Endothelial cell of umbilical vein (primary cell): ENCODE data around the gene CA11. TPM values are rescaled to one million over a fixed set of nuclear protein-coding genes. Genes with fewer than 3 reads are reported as not detected.

ENCODE experiments used
- BruUV-seq: library from RNA; stranded (reverse); fragments of 400-500 nt; replicated peaks from 2 replicates; lab custom pipeline; 2021; lab: Mats Ljungman, UMichigan
- CTCF ChIA-PET: fragments of 300-600, 350-600 bp; sonication (Branson Sonifier 250); formaldehyde crosslinking; loops from one replicate; lab custom pipeline; 2021; ENCODE audit warnings: antibody characterized with exemption, inconsistent platforms; lab: Charles Lee
- POLR2A ChIA-PET: fragments of 300-600, 350-600 bp; sonication (Branson Sonifier 250); formaldehyde crosslinking; loops from one replicate; lab custom pipeline; 2021; ENCODE audit warnings: antibody characterized with exemption, inconsistent platforms; lab: Charles Lee
- DNase-seq: peaks from one replicate; pipeline ENCODE4 v3.0.0-alpha.2; 2011; ENCODE audit warnings: low read depth, low spot score
- FAIRE-seq: peaks from 2 replicates; lab custom pipeline; 2011; peaks lifted over from hg19 to GRCh38; lab: Jason Lieb, UNC
- H2AFZ ChIP-seq: 2 replicates; pipeline ENCODE4 v1.6.0; 2012; ENCODE audit warnings: low read depth, low read length, control low read depth, inconsistent platforms
- H3K27ac ChIP-seq: 2 replicates; pipeline ENCODE4 v1.5.1; 2011; ENCODE audit warnings: low read depth, mild to moderate bottlenecking, control low read depth, low read length, moderate library complexity; ENCODE audit not compliant: insufficient read depth
- H3K27me3 ChIP-seq, 2 experiments: 2 replicates each; pipeline versions ENCODE4 v1.6.0 to v1.6.1; 2011; ENCODE audit warnings: low read length in 2 of 2, mixed read lengths in 1 of 2; ENCODE audit not compliant: control insufficient read depth in 2 of 2, insufficient read depth in 2 of 2
- H3K36me3 ChIP-seq, 2 experiments: 2 replicates in 1 of 2; 3 replicates in 1 of 2; pipeline ENCODE4 v1.5.1; 2011; ENCODE audit warnings: low read length in 2 of 2, mild to moderate bottlenecking in 1 of 2, moderate library complexity in 1 of 2; ENCODE audit not compliant: control insufficient read depth in 2 of 2, insufficient read depth in 2 of 2; ENCODE audit errors: extremely low read depth in 1 of 2
- H3K4me1 ChIP-seq: 3 replicates; pipeline ENCODE4 v1.5.1; 2011; ENCODE audit warnings: mild to moderate bottlenecking, low read length; ENCODE audit not compliant: control insufficient read depth, insufficient read depth; ENCODE audit errors: extremely low read depth
- H3K4me2 ChIP-seq: 2 replicates; pipeline ENCODE4 v1.6.1; 2011; ENCODE audit warnings: low read length, control low read depth, mixed read lengths; ENCODE audit not compliant: insufficient read depth
- H3K4me3 ChIP-seq, 3 experiments: fragments of 200-600 bp in 1 of 3; sonication (generic), shearing (Covaris generic) in 1 of 3; replicated peaks in 1 of 3; 2 replicates each; pipeline ENCODE4 v1.5.1; 2011 to 2016; ENCODE audit warnings: control low read depth in 3 of 3, low read length in 3 of 3, mild to moderate bottlenecking in 2 of 3, inconsistent platforms in 1 of 3, low read depth in 1 of 3, moderate library complexity in 1 of 3; ENCODE audit not compliant: insufficient read depth in 1 of 3
- H3K79me2 ChIP-seq: 2 replicates; pipeline ENCODE4 v1.6.0; 2012; ENCODE audit warnings: low read length, inconsistent platforms; ENCODE audit not compliant: control insufficient read depth, insufficient read depth
- H3K9ac ChIP-seq: replicated peaks from 2 replicates; pipeline ENCODE3; 2011; ENCODE audit warnings: low read length, control low read depth; ENCODE audit not compliant: insufficient read depth; ENCODE audit errors: extremely low read depth
- H3K9me1 ChIP-seq: replicated peaks from 3 replicates; pipeline ENCODE4 v1.6.0; 2011; ENCODE audit warnings: mild to moderate bottlenecking, low read length; ENCODE audit not compliant: control insufficient read depth, insufficient read depth; ENCODE audit errors: extremely low read depth
- H3K9me3 ChIP-seq: replicated peaks from 2 replicates; pipeline ENCODE4 v1.5.1; 2012; ENCODE audit warnings: low read length, inconsistent platforms; ENCODE audit not compliant: control insufficient read depth, insufficient read depth
- H4K20me1 ChIP-seq: replicated peaks from 2 replicates; pipeline ENCODE3; 2011; ENCODE audit warnings: mild to moderate bottlenecking, low read length; ENCODE audit not compliant: control insufficient read depth, insufficient read depth; ENCODE audit errors: extremely low read depth
- EZH2 ChIP-seq: IDR thresholded peaks from 2 replicates; pipeline ENCODE4 v1.6.1; 2012; ENCODE audit warnings: borderline replicate concordance, low read depth, mild to moderate bottlenecking, moderate library complexity, low read length, inconsistent platforms; ENCODE audit not compliant: severe bottlenecking
- FOS ChIP-seq: IDR thresholded peaks from 2 replicates; pipeline ENCODE4 v1.6.1; 2011; ENCODE audit warnings: mild to moderate bottlenecking, low read length, moderate library complexity, borderline replicate concordance; ENCODE audit not compliant: insufficient read depth
- GATA2 ChIP-seq: IDR thresholded peaks from 2 replicates; pipeline ENCODE4 v1.7.0; 2011; ENCODE audit warnings: low read depth, mild to moderate bottlenecking, moderate library complexity, mixed read lengths, low read length; ENCODE audit not compliant: insufficient read length, insufficient read depth
- JUN ChIP-seq: IDR thresholded peaks from 2 replicates; pipeline ENCODE4 v1.6.1; 2011; ENCODE audit warnings: borderline replicate concordance, low read depth; ENCODE audit not compliant: insufficient read length, insufficient read depth
- MYC ChIP-seq: IDR thresholded peaks from one replicate; pipeline ENCODE4 v1.6.1; 2011; ENCODE audit warnings: mild to moderate bottlenecking, low read depth, low read length
- POLR2A ChIP-seq: IDR thresholded peaks from 2 replicates; pipeline ENCODE4 v1.6.1; 2012; ENCODE audit warnings: low read depth, mild to moderate bottlenecking, control low read depth, low read length
- POLR2AphosphoS5 ChIP-seq: IDR thresholded peaks from 2 replicates; pipeline ENCODE4 v1.6.1; 2012; ENCODE audit warnings: low read depth, mild to moderate bottlenecking, control low read depth, low read length, moderate library complexity; ENCODE audit not compliant: insufficient read depth
- dilution Hi-C: fragments of 300-500 bp; cut with MboI; formaldehyde crosslinking; loops from one replicate; pipeline ENCODE4 v1.15.0; 2019; ENCODE audit warnings: low sequenced_read_pairs; ENCODE audit not compliant: extremely low pct_ligation_motif_present
- intact Hi-C: fragments of 100-400 bp; cut with micrococcal nuclease; formaldehyde crosslinking; loops from one replicate; pipeline ENCODE4 v1.10.0; 2022
- polyA plus RNA-seq, 4 experiments: library from polyadenylated mRNA; depleted of rRNA in 3 of 4; stranded (reverse) in 3 of 4; unstranded in 1 of 4; fragments of >200 nt; gene quantifications; 2 replicates each; pipeline versions ENCODE4 v1.2.1 to v1.2.3, GENCODE V29; 2011 to 2012; ENCODE audit warnings: missing spikeins in 1 of 4
- total RNA-seq: library from RNA; stranded (reverse); gene quantifications from 2 replicates; pipeline ENCODE4 v1.2.3, GENCODE V29; 2021
- TF ChIP-seq, protein P1 (sequence below): IDR thresholded peaks from 2 replicates; pipeline ENCODE4 v1.6.1; 2011; ENCODE audit not compliant: insufficient read depth, insufficient read length
- TF ChIP-seq, protein P2 (sequence below), 2 donors: IDR thresholded peaks; 1 replicate in 1 of 2; 2 replicates in 1 of 2; pipeline ENCODE4 v1.5.1; 2011; ENCODE audit warnings: low read length in 2 of 2, mild to moderate bottlenecking in 2 of 2, moderate library complexity in 2 of 2, control low read depth in 1 of 2, inconsistent platforms in 1 of 2, low read depth in 1 of 2; ENCODE audit not compliant: insufficient read depth in 1 of 2; ENCODE audit errors: extremely low read depth in 1 of 2

Gene CA11
- total and polyA plus RNA-seq, 2 donors (not counting 3 experiments of a cell fraction or from before 2014, with no cell fraction given), result 2.8 to 4.7 TPM

DNA sequence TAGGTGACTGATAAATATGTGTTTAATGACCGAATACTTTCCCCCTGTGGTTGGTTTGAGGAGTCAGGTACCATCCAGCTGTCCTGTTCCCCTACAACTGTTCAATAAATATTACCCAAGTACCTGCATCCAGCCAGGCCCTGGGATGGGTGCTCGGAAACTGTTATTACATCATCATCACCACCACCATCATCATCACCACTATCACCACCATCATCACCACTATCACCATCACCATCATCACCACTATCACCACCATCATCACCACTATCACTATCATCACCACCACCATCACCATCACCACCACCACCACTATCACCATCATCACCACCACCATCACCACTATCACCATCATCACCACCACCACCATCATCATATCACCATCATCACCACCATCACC lies 22.8 kb upstream of the CA11 start:
- H3K4me3 ChIP-seq, result no peak overlapping the region
- POLR2A ChIA-PET, result no interaction called here
- no peaks in the 10 kb centered on the region for H3K4me1 ChIP-seq
- no peak overlapping the region for H3K27ac ChIP-seq
- no TSS peak for BruUV-seq
- H3K27me3 ChIP-seq, result no peaks in the 10 kb centered on the region
- no peak overlapping the region for H3K4me2 ChIP-seq
- no peak for FAIRE-seq
- H4K20me1 ChIP-seq, result no peaks in the 10 kb centered on the region
- H2AFZ ChIP-seq, result no peak overlapping the region
- TF ChIP-seq POLR2A (no peak), GATA2 (no peak), MYC (no peak), JUN (no peak), POLR2AphosphoS5 (no peak), EZH2 (no peak), FOS (no peak)
- TF ChIP-seq, protein P1, sequence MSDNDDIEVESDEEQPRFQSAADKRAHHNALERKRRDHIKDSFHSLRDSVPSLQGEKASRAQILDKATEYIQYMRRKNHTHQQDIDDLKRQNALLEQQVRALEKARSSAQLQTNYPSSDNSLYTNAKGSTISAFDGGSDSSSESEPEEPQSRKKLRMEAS, result no peak
- TF ChIP-seq, protein P2, sequence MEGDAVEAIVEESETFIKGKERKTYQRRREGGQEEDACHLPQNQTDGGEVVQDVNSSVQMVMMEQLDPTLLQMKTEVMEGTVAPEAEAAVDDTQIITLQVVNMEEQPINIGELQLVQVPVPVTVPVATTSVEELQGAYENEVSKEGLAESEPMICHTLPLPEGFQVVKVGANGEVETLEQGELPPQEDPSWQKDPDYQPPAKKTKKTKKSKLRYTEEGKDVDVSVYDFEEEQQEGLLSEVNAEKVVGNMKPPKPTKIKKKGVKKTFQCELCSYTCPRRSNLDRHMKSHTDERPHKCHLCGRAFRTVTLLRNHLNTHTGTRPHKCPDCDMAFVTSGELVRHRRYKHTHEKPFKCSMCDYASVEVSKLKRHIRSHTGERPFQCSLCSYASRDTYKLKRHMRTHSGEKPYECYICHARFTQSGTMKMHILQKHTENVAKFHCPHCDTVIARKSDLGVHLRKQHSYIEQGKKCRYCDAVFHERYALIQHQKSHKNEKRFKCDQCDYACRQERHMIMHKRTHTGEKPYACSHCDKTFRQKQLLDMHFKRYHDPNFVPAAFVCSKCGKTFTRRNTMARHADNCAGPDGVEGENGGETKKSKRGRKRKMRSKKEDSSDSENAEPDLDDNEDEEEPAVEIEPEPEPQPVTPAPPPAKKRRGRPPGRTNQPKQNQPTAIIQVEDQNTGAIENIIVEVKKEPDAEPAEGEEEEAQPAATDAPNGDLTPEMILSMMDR (IDR thresholded peaks at IDR 0.05; ENCODE audit: extremely low read depth in 1 of 2, insufficient read depth in 1 of 2, low read depth in 1 of 2, low read length in 2 of 2), result no peak
- dilution Hi-C loops (no loop called here), intact Hi-C loops (no loop called here)
- H3K9me3 ChIP-seq, result no peaks in the 10 kb centered on the region
- H3K9ac ChIP-seq, result no peak overlapping the region
- H3K36me3 ChIP-seq, result no peaks in the 10 kb centered on the region
- CTCF ChIA-PET, result no interaction called here
- DNase-seq, result no peak
- H3K79me2 ChIP-seq, result no peaks in the 10 kb centered on the region
- H3K9me1 ChIP-seq, result no peaks in the 10 kb centered on the region
